GM21528 (cell line): ENCODE results near the gene RPL29.
"Not testable (repeated sequence)": the region's sequence is repeated elsewhere in the genome, so short reads cannot be mapped to it uniquely, and the experiment has no call there.

Experiments
- ATAC-seq: cut with Tn5 transposase; IDR thresholded peaks from one replicate; pipeline ENCODE4 v1.9.1; 2021; ENCODE audit warnings: mild to moderate bottlenecking, moderate library complexity; ENCODE audit not compliant: unreplicated experiment, low FRiP score

RPL29 gene

DNA sequence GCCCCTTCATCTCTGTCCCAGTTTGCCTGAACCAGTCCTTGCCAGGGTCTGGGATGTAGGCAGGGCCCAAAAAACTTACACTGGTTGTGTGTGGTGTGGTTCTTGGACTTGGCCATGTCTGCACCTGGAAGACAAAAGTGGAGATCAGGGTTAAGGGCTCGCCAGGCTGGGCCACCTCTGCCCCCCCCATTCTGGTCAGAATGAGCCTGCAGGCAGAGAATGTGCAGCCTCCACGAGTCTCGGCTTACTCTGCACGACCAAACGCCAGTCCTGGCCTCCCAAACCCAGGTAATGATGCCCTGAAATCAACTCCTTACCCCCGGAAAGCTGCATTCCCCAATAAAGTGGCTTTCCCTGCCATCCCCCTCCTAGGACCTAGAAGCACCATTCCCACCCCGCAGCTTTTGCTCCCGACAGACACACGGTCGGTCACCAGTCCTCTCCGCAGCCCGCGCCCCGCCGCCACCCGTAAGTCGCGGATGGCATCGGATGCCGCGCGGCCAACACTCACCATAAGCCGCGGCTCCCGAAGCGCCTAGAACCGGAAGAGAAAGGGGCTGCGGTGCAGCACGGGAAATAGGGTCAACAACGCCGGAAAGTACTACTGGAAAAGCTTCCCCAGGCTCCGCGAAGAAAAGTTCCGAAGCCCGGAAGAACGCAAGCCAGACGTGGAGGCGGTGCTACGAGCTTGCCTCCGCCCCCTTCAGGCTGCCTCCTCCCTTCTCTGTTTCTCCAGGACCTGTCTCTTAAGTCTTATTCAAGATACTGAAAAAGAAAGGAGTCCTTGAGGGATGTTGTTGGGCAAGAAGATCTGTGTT is at the start of gene RPL29:
Gene RPL29 (minus strand): TSS at position 550 of the 818 bp plus-strand sequence. CDS start 434 bp downstream, at position 116.
- ATAC-seq = peak; percentile 86

DNA sequence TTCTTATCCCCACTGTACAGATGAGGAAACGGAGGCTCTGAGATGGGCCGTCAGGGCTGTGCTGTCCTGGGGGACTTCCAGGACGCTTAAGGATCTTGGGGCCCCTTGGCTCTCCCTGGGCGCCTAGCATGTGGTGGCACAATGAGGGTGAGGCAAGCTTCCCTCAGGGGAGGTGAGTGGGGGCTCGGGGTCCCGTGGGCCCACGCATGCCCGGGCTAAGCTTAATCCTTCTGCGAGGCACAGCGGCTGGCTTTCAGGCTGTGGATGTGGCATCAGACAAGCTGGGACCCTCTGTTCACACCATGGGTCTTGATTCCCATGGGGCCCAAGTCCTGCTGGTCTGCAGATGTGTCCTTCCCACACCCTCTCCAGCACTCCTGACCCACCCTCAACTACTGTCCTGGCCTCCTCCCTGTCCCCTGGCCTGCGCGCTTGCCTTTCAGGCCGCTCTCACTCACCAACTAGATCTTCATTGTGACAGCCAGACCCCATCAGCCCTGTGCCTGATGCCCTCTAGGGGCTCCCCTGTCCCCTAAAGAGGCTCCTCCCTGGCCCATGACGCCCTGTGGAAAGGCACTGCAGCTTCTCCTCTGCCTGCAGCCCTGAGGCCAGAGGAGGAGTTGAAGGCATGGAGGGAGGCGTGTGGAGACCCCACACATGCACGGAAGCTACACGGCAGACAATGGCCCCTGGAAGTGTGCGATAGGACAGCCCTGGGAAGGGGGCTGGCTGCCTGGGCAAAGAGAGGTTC is 49.3 kb upstream of the RPL29 start:
- no peak for ATAC-seq

DNA sequence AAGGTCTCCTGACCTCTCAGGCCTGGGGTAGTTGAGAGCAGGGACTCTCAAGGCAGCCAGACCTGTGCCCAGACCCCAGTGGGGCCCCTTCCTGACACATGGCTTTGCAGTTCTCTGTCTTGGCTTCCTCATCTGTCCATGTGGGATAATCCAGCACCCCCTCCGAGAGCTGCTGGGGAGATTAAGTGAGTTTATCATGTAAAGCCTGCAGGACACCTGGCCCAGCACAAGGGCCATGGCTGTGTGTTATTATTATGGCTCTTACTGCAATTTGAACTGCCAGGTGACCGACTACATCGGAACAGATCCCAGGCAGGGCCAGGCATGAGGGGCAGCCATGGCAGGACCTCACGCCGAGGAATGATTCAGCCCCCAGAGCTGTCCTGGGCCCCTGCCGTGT is 48.1 kb upstream of the RPL29 start:
- ATAC-seq = no peak

DNA sequence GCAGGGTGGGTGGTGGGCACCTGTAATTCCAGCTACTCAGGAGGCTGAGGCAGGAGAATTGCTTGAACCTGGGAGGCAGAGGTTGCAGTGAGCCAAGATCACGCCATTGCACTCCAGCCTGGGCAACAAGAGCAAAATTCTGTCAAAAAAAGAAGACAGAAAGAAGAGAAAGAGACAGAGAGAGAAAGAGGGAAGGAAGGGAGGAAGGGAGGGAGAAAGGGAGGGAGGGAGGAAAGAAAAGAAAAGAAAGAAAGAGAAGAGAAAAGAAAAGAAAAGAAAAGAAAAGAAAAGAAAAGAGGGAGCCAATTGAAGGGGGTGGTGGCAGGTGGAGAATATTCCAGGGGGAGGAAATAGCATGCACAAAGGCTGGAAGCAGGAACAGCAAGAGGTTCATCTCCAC is 47.3 kb upstream of the RPL29 start:
- ATAC-seq = not testable (repeated sequence)

DNA sequence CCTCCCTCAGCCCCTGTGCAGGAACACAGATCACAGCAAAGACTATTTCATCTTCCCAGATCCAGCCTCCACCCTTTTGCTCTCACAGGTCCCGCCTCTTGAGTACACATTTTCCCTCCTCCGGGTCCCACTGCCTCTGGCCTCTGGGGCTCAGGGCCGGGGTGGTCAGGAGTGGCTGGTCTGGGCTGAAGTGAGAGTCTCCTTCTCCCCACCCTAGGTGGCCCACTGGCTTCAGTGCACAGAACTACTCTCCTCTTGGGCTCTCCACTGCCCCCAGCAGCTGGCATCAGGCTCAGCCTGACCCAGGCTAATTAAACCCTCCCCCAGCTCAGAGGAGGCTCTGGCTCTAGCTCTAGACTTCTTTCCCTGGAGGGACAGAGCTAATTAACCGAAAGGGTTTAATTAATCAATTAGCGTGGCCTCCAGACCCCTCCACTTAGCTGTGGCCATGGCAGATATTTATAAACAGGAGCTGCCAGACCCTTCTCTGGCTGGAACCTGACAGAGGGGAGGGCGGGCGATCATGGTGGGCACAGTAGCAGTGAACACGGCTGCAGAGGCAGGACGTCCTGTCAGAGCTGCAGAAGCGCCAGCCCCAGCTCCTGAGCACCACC is 45.5 kb upstream of the RPL29 start:
- ATAC-seq = no peak

DNA sequence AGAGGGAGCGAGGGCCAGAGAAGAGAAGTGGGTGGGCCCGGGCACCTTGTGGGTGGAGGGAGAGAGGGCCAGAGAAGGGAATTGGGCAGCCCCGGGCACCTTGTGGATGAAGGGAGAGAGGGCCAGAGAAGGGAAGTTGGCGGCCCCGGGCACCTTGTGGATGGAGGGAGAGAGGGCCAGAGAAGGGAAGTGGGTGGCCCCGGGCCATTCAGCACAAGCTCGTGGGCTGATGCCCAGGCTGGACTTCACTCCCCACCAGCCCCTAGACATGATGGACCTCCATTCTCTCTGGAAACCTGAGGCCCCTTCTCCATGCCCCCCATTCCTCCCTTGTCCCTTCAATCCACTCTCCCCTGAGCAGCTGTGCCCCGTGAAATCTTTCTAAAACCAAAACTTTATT is 44.9 kb upstream of the RPL29 start:
- no peak for ATAC-seq

DNA sequence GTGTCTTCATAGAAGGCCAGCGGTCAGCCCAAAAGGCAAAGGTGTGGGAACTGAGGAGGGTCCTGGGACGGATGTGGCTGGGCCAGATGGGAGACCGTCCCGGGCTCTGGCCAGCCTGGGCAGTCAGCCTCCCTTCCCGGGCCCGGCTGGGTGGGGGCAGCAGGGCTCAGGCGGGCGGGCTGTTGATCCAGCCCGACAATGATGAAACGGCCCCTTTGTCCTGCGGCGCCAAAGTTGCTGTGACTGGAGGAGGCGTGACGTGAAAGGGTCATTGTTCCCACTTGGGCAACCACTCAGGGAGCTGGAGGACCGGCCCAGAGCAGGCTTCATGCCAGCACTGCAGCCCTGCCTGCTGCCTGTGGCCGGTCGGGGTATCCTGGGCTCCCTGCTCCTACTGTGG is 44.2 kb upstream of the RPL29 start:
- ATAC-seq = no peak

DNA sequence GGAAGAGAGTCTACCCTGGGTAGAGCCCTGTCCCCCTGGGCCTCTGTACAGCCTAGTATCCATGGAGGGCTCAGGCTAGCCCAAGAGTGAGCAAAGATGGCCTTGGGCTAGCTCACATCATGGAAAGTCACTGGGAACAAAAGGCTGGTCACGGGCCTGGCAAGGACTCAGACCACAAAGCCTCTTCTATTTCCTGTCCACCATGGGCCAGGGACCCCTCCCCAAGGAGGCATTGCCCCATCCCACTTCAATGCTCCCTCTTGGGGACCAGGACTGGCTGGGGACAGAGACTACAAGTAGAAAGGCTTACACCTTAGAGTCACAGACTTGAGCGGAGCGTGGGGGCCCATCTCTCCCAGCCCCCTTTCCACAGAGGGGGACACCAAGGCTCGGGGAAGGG is 43.7 kb upstream of the RPL29 start:
- ATAC-seq = no peak

DNA sequence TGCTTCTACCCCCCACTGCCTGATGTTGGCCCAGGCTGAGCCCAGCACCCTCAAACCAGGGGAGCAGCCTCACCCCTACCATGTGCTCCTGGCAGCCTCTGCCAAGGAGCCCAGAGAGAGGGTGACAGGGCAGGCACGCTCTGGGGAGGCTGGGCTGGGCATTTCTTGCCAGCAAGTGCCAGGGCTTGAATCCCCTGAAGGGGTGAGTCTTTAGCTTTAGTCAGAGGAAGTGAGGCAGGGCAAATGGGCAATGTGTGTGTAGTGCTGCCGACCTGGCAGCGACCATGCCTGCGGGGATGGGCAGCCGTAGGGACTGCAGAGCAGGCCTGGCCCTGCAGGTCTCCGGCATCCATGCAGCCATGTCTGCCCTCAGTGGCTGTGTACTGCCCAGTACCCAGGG is 42.5 kb upstream of the RPL29 start:
- no peak for ATAC-seq

DNA sequence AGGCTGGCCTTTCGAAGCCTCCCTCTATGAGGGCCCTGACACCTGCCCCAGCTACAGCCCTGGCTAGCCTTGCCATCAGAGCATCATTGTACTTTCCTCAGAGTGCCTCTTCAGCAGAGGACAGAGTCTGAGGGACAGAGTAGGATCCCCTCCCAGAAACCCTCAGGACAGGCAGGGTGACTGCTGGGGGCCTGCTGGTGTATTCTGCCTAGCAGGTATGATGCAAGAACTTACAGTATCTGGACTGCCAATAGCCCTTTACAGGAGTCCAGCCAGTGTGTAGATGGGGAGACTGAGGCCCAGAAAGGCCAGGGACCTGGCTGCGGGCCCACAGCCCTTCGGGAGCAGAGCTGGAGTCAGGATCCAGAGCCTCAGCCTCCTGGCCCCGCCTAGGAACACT is 41.6 kb upstream of the RPL29 start:
- ATAC-seq = no peak

DNA sequence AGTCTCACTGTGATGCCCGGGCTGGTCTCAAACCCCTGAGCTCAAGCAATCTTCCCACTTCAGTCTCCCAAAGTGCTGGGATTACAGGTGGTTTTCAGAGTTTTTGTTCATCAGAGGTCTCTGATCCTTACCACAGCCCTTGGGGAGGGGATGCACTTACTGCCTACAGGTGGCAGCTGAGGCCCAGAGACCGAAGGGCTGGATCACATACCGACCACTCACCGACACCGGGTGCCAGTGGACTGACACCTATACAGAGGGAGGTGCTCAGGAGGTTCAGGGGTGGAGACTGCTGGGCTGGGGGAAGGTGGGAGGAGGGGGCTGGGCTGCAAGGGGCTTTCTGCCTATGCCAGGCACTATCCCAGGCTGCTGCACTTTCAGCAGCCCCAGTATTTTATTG is 41.1 kb upstream of the RPL29 start:
- no peak for ATAC-seq

DNA sequence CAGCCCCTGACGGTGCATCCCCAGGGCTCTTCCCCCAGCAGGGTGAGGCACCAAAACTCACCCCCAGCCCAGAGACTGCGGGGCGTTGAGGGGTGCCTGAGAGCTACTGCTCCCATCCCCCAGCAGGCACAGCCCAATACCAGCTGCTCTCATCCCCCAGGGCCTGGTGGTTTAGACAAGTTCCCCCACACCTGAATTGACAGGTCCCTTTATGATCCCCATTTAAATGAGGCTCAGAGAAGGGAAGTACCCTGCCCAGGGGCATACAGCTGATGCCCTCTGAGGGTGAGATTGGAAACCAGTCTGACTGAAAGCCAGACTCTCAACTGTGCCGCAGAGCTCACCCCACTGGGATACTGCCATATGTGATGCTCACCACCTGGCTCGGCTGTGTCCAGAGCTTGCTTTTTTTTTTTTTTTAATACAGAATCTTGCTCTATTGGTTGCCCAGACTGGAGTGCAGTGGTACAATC is 40.6 kb upstream of the RPL29 start:
- ATAC-seq = no peak

DNA sequence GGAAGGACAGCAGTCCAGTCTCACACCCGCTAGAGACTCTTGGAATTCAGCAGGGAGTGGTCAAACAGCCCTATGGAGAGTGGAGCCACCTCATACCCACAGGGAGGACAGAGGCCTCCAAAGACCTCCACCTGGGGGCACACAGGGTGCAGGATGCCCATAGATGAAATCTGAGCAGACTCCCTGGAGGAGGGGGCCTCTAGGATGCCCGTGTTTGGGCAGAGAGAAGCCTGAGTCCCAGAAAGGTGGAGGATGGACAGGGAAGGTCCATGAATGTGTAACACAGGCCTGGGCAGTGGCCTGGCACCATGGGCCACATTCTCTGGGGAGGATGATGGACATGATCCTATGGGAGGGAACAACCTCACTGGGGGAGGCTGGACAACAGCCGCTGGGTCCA is 39.0 kb upstream of the RPL29 start:
- no peak for ATAC-seq

DNA sequence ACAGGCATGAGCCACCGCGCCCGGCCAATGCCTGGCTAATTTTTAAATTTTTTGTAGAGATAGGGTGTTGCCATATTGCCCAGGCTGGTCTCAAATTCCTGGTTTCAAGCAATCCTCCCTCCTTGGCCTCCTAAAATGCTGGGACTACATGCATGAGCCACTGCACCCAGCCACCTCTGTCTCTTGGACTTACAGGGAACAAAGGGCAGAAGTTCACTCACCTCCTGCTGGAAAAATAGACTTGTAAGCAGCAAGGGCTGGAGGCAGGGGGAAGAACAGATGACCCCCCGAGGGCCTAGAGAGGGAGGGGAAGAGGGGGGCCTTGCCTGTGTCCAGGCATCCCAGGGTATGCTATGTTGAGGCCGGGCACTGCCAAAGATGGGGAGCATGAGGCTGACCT is 38.5 kb upstream of the RPL29 start:
- no peak for ATAC-seq

DNA sequence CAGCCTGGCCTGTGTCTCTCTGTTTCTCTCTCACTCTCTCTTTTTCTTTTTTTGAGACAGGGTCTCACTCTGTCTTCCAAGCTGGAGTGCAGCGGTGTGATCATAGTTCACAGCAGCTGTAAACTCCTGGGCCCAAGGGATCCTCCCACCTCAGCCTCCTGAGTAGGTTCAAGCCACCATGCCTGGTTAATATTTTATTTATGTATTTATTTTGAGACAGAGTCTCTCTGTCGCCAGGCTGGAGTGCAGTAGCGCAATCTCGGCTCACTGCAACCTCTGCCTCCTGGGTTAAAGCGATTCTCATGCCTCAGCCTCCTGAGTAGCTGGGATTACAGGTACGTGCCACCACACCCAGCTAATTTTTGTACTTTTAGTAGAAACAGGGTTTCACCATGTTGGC is 38.1 kb upstream of the RPL29 start:
- ATAC-seq = not testable (repeated sequence)

DNA sequence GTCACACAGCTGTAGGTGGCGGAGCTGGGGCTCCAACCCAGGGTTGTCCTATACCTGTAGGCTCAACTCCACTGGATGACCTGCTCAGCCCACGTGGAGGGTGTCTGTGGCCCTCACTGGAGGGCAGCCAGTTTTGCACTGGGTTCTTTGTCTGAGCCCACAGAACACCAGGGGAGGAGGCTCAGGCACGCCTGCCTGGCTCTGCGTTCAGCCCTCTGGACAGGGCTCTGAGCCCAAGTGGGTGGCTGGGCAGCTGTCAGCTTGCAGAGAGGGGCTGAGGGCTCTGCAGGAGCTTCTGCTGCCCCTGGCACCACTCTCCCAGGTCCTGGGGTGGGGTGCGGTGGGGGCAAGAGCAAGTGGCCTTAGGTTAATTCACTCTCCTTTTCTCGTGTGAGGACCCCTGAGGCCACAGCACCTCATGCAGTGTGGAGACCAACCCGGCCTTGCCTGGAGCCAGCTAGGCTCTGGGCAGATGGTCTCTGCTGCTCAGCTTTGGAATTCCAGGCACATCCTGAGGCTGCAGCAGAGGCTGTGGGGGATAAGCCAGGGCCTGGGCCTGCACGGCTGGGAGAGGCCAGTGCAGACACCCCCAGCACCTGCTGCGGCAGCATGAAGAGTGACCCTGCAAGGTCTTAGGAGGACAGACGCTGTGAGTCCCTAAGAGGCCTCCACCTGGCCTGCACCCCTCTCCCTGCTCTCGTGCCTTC is 37.2 kb upstream of the RPL29 start:
- no peak for ATAC-seq

DNA sequence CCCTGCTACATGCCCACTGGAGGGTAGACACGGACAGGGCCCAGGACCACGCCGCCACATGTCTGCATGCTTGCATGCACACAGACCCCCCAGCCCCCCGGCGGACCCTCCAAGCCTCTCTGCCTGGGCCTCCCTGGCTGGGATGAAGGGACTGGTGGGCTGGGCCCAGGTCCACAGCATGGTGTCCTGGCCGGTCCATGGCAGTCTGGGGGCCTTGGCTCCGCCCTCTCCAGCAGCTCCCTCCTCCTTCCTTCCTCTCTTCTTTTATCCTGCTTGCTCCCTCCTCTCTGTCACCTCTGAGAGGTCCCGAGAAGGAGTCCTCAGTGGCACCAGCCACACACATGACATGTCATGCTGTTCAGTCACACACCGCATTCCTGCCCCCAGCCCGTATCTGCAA is 36.2 kb upstream of the RPL29 start:
- no peak for ATAC-seq

DNA sequence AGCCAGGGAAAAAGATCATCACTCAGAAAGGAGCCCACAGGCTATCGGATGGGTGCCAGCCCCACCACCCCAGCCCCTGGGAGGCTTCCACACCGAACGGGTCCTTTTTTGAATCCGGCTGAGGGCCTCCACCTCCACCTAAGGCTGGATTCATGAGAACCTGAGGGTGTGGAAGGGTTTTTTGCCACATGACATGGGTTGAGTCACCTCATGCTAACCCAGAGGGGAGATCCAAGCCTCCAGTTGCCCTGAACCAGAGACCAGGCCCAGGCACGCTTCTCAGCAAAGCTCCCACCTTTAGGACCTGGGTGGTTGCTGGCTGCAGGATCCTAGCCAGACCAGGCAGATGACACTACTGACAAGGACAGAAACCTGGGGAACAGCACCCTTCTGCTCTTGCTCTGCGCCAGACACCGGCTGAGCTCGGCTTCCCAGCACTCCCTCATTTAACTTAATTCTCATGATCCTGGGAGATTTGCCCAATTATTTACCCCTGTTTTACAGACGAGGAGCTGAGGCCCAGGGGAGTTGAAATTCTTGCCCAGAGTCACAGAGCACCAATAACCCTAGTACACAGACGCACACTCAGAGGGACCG is 35.1 kb upstream of the RPL29 start:
- no peak for ATAC-seq

DNA sequence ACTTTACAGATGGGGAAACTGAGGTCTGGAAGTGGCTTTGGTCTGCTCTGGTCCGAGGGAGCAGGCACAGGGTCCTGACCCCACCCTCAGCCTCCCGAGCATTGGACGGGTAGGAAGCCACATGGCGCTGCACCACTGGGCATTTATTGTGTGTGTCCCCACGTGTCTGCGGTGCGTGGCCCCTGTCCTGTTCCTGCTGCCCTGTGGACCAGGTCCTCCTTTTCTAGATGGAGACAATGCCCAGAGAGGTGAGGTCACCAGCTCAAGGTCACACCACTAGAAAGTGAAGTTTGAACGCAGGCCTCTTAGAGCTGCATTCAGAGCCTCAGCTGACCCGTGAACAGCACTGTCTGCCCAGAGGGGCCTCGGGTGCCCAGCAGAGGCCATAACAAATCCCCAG is 33.8 kb upstream of the RPL29 start:
- ATAC-seq = no peak

DNA sequence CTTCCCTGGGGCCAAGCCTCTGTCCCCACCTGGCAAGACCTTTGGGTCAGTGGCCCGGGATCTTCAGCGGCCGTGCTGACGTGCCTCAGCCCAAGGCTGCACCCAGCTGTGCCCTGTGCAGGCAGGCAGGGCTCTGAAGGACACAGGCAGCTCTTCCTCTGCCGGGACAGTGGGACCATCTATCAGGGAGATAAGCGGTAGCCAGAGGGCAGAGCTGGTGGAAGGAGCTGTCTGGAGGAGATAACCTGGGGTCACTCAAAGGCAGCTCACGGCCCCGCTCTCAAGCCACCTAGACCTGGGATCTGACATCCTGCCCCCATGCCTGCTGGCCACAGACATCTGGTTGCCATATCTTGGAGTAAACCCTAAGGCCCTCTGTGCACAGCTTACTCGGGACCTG is 33.4 kb upstream of the RPL29 start:
- ATAC-seq = no peak
